Measurements from ENCODE around the gene BTBD9.

- TF ChIP-seq CTCF (IDR thresholded peaks at IDR 0.05) (no peak), POLR2A (IDR thresholded peaks at IDR 0.05) (no peak)
Measured at GRCh38 chr6:38366234-38366633, 273.5 kb downstream of the BTBD9 start.

Measured in lower leg skin (tissue), 3 donors.